NCI-H146 treated with DMSO at 0.1 percent for 48 hours (cell line): ENCODE measurements around the gene PRKCZ.
"Not testable (repeated sequence)": the region's sequence is repeated elsewhere in the genome, so short reads cannot be mapped to it uniquely, and the experiment has no call there.

ENCODE experiments used
- DNase-seq: peaks from one replicate; lab custom pipeline; 2025; ENCODE audit not compliant: unreplicated experiment; lab: John Stamatoyannopoulos, UW

The PRKCZ gene

DNA sequence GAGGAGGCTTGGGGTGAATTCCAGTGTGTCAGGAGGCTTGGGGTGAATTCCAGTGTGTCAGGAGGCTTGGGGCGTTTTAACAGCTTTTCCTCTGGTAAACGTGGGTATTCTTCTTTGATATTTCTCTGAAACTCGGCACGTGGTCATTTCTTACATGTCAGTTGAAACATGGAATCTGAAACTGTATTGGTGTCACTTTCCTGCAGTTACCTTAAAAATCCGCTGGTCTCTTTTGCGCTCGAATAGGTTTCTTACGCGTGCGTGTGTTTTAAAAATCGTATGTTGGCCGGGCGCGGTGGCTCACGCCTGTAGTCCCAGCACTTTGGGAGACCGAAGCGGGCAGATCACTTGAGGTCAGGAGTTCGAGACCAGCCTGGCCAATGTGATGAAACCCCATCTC is 33.5 kb downstream of the PRKCZ start:
- no peak for DNase-seq

DNA sequence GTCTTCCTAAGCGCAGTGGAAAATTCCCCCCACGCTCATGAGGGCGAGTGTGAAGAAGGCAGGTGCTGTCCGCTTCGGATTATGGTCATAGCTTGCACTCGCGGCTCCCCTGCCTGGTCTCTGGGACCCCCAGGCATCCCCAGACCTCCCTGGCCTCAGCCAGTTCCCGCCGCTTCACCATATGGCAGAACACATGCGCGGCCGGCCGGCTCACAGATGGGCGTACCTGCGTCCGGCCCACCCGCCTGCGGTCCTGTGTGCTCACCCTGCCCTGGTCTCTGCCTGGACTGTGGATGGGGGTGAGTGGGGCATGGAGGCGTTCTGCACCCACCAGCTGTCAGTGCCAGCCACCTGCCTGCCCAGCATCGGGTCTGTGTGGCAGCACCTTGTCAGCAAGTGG is 34.1 kb downstream of the PRKCZ start:
- no peak for DNase-seq

DNA sequence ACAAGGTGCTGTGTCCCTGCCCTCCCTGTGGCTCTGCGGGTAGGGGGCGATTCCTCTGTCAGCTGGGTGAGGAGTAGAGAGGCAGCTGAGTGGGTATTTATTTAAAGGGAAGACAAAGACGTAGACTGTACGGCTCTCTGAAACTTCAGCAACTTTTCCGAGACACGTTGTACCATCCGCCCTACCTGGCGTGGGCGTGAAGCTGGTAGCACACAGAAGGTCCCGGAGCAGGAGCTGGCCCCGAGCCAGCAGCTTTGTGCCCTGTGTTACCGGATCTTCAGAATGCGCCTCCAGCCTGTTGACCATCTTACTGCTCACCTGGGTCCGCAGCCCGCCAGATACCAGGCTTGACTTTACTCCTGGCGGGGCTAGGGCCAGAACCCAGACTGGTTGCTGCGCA is 34.9 kb downstream of the PRKCZ start:
- no peak for DNase-seq

DNA sequence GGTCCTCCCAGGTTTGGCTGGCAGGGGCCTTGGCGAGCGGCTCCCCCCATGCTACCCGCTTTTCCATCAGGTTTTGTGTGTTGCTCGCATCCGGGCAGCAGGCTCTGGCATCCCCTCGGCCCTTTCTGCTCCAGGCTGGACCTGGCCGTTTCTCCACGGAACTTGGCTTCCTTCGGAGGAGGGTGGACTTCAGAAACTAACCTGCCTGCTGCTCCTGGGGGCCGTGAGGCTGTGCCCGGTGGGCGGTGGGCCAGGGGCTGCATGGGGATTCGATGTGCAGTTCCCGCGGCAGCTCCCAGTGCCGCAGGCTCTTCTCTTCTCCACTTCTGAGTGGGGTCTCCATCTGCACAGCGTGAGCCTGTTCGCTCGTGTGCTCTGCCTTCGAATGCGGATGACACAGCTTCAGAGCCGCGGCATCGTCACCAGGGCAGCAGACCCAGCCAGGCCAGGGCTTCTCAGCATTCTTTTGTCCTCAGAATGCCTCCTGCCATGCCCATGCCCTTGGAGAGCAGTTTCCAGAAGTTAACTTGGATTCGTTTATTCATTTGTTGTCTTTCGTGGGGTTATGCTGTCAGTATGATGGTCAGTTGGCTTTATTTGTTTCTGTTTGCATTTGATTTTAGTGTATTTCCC is 36.4 kb downstream of the PRKCZ start:
- DNase-seq: no peak

DNA sequence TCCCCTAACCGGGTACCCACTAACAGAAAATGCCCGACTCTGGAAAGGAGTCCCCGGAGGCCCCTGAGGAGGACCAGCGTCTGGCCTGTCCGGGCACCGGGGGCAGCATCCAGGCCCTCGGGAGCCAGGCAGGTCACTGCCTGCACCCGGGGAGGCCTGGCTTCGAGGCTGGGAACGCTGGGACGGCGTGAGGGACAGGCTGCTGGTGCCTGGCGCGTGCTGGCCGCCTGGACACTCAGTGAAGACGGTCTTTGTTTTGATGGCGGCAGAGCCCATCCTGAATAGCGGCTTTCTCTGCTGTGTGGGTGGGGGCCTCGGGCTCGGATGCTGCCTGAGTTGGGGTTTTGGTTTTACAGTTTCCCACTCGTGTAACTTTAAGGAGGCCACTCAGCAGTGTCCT is 37.6 kb downstream of the PRKCZ start:
- no peak for DNase-seq

DNA sequence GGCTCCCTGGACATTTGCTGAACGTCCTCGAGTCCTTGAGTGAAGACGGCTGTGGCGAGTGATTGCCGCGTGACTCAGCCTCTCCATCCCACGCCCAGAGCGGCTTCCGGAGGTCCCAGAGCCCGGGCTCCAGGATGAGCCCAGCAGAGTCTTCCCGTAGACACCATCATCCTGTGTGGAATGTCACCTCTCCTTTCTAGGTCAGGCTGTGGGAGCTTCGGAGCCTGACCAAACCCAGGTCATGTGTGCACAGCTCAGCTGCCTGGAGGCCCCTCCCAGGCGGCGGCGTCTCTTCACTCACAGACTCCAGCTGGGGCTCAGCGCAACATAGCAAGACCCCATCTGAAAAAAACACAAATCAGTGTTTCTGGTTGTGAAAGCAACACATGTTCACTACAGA is 38.2 kb downstream of the PRKCZ start:
- DNase-seq: no peak

DNA sequence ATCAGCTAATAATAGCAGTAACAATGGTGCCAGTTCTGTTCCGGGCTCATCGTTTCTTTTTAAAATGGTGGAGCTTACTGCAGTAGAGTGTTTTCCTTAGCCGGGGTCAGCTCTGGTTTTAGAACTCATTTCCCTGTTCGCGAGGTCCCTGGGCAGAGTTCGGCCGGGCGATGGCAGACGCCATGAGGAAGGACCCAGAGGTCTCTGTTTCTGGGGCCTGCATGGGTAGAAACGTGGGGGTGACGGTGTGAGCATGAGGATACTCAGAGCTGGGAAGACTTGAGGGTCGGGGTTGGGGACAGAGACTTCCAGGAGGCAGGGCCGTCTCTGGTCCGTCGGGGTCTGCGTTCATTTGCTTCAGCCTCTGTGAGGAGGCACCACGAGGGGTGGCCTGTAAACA is 38.8 kb downstream of the PRKCZ start:
- no peak for DNase-seq

DNA sequence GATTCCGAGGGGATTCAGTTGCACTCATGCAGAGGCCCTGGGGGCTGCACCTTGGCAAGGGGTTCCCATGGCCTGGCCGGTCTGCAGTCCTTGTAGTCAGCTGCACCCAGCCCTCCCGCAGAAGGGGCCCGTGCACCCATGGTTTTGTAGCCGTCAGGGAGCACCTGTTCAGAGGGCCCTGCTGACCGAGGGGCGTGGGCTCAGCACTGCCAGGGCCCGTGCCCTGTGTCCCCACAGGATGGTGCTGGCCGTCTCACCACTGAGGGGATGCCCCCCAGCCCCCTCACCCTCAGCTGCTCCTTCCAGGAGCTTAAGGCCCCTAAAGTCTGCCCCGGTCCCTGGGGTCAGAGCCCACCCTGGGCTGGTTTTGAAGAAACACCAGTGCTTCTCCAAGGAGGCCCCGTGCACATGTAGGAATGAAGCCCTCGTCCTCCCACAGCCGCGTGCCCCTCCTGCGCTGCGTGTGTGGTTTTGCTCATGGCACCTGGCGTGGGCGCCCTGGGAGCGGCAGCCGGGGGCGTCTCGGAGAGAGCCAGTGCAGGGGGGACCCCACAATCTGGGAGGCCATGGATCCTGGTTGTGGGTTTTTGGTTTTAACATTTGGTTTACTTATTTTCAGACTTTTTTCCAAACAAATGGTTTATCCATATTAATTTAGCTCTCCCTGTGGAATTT is 40.1 kb downstream of the PRKCZ start:
- no peak for DNase-seq

DNA sequence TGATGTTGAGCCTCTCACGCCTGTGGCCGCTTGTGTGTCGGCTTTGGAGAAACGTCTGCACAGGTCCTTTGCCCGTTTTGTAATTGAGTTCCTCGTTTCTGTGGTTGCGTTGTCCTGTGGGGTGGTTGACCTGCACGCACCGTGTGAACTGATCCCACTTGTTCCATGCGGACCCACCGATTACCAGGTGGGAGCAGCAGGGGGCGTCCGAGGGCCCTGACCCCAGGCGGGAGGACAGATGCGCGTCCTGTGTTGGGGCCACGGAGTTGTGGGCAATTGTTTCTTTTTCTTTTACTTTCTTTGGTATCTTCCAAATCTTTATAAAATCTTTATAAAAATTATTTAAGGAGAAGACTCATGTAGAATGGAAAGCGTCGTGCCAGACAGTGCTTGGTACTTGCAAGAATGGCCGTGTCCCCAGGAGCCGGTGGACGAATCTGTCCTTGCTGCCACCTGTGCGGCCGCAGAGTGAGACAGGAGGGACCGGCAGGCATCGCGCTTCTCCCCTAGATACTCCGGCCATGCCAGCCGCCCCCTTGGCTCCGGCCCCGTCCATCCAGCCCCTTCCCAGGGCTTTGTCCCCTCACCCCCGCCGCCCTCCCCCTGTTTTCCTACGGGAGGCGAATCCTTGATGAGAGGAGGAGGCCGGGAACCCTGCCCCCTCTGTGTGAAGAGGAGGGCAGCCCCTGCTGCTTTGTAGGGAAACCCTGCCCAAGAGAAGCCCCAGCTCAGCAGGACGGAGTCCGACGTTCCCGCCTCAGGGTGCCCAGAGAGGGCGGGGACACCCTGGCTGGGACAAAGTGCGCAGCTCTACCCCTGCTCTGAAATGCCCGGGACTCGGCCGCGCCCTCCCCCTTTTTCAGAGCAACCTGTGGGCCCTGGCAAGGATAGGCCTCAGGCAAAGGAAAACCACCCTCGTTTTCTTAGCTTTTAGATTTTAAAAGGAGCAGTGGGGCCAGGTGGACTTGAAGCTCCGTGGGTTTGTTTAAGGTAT is 41.7 kb downstream of the PRKCZ start:
- no peak for DNase-seq

DNA sequence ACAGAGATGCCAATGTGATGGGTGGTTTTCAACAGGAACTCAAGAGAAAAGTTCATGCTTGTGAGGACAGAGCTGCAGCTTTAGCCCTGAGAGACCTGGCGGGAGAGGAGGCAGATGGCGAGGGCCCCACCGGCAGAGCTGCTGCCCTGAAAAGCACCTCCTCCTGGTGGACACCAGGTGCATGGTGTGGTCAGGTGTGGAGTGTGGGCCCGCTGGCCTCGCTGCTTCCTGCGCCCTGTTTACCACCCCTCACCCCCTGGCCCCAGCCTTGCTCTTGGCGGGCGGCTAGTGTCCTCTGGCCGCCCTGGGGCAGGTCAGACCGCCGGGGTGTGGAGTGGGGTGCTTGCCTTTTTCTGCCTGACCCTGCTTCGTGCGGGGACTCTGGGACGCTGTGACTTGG is 42.8 kb downstream of the PRKCZ start:
- no peak for DNase-seq

DNA sequence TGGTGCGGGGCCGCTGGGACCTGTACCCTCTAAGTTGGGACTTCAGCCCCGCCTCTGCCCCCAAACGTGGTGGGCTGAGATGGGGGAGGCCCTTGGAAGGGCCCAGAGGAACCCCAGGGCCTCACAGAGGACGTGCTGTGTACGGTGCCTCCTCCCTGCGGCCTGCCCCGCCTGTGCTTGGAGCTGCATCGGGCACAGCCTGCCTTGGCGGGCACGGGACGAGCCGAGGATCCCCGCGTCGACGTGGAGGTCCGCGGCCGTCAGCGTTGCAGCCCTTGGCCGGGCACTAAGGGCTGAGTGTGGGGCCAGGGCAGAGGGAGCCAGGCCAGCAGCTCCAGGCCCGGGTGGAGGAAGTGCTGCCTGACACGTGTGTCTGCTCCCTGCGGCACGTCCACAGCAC is 43.4 kb downstream of the PRKCZ start:
- no peak for DNase-seq

DNA sequence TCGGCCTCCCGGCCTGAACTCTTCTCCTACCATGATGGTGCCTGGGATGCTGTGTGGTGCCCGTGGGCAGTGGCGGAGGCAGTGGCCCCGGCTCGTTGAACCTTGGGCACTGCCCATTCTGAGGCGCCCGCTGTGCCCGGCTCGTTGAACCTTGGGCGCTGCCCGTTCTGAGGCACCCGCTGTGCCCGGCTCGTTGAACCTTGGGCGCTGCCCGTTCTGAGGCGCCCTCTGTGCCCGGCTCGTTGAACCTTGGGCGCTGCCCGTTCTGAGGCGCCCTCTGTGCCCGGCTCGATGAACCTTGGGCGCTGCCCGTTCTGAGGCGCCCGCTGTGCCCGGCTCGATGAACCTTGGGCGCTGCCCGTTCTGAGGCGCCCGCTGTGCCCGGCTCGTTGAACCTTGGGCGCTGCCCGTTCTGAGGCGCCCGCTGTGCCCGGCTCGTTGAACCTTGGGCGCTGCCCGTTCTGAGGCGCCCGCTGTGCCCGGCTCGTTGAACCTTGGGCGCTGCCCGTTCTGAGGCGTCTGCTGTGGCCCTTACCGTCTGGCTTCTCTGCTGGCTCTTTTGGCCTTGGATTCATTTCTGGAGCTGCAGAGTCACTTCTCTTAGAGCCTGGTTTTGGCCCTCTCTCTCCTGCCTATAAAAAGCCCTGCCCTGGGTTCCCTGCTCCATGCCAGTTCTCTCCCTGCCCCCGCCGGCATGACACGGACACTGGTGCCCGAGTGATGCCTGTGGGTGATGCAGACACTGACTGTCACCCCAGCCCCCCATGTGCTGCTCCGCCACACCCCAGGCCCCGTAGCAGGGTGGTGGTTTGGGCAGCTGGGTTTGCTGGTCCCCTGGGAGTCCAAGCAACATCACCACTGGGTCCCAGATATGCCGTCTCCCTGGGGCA is 44.3 kb downstream of the PRKCZ start:
- DNase-seq: not testable (repeated sequence)

DNA sequence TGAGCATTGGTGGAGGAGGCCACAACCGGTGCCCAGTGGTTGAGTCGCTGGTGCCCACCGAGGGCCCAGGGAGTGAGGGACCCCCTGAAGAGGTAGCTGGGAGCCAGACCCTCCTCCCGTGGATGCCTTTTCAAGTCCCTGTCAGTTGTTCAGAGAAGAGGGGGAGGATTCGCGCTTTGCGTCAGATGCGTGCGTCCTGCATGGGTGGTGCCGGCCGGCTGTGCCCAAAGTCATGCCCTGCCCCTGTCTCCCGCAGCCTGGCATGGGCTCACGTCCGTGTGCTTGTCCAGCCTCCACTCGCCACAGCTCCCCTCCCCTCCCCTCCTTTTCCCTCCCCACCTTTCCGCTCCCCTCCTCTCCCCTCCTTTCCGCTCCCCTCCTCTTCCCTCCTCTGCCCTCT is 45.2 kb downstream of the PRKCZ start:
- no peak for DNase-seq

DNA sequence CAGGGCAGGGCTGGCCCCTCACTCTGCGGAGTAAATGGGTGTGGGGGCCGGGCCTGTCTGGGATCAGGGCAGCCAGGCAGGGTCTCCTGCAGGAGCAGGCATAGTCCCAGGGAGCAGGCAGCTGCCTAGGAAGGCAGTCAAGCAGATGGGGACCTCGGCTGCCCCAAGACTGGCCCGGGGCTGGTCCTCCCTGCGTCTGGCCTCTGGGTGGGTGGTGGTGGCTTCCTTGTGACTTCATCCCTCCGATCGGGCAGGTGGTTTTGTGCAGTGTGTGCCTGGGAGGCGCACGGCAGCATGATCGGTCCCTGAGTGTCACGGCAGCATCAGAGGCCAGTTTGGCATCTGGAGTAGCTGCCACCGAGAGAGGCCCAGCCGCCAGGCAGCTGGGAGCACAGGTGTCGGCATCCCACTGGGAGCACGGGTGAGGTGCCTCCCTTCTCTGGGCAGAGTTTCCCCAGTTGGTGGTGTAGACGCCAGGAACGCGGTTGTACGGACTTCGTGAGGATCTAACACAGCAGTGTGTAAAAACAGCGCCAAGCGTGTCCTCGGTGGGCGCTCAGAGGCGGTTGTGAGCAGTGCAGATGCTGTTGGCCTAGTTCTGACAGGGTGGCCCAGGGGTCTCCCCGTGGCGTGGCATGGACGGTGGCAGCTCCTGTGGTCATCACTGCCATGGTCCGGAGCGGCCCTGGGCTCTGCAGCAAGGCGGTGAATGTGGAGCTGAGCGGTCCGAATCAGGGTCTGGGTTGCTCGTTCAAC is 45.9 kb downstream of the PRKCZ start:
- no peak for DNase-seq

DNA sequence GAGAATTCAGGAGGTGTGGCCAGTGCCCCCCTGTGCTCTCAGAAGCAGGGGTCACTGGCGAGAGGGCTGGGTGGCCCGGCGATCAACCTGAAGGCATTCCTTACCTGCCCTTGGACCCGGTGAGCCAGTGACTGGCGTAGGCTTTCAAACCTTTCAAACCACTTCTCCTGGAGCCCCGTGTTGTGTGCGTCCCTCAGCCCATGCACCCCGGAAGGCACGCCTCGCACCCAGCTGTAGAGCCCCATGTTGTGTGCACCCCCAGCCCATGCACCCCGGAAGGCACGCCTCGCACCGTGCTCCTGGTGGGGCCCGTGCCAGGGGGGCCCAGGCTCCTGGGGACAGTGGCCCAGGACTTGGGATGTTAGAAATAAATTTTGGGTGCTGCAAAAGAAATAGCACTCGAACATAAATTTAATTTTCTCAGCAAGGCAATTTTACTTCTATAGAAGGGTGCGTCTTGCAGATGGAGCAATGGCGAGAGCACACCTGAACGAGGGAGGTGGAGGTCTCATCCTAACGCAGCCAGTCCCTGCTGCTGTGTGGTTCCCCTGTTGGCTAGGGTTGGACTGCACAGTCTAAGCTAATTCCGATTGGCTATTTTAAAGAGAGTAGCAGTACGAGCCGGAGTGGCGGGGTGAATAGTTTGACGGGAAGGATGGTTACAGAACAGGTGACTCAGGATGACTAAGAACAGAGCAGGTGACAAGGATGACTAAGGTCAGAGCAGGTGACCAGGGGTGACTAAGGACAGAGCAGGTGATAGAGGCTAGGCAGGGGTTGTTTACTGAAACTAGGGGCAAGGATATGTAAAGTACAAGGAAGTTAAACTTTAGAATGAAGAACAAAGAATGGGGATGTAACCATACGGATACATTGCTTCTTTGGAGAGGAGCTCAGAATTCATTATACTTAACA is 47.4 kb downstream of the PRKCZ start:
- no peak for DNase-seq

DNA sequence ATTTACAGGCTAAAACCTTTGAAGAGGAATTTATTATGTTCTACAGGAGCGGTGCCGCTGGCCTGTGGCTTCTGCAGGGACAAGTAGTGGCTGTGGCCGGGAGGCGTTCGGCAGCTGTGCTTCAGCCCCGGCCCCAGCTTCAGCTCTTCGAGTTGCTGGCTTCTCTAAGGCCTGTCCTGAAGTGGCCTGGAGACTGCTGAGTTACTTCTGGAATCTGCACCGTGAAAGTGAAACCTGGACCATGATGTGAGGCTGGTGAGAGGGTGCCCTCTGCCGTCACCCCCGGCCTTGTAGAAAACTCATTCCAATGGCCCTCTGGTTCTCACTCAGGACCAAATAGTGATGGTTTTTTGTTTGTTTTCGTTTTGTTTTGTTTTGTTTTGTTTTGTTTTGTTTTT is 48.1 kb downstream of the PRKCZ start:
- DNase-seq: no peak

DNA sequence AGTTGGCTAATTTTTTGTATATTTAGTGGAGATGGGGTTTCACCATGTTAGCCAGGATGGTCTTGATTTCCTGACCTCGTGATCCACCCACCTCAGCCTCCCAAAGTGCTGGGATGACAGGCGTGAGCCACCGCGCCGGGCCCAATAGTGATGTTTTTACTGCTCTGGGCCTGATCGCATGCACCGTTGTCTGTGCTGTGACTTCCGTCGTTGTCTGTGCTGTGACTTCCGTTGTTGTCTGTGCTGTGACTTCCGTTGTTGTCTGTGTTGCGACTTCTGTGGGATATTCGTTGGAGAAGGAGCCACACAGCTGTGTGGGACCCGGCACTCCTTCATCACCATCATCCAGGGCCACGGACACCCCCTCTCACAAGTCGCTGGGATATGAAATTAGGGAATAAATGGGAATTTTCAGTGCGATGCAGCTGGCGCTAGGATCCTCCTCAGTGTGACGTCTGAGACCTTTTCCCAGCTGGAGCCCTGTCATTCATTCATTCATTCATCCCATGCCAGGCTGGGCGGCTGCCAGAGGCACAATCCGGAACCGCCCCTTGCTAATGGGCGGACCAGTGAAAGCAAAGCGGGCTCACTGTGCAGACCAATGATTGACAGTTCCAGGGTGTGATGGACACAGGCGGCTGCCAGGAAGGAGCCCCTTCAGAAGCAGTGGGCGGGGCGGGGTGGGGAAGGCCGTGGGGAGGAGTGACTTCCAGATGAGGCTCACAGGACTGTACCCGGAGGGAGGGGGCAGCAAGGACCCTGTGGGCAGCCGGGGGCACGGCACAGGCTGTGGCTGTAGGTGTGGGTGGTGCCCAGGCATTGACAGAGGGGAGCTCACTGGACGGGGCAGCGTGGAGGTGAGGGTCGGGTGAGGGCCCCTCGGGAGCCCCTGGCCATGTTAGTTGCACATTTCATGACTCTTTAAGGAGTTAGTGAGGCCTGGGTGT is 48.9 kb downstream of the PRKCZ start:
- DNase-seq: no peak
